ENCODE results near the gene SLC46A3.

The SLC46A3 gene

GRCh38 chr13:28653111-28653510, 65.7 kb downstream of the SLC46A3 start:
- ChIA-PET POLR2A (no interaction called here), CTCF (interaction anchor here (2.0 kb wide), 1 partner anchor 329 kb away, joined by 6 read pairs; no protein-coding TSS in a partner anchor)
- H3K4me3 ChIP-seq (ENCODE audit: low read depth, low read length), result no peak overlapping the region
- TF ChIP-seq CTCF (IDR thresholded peaks at IDR 0.05; ENCODE audit: insufficient read depth, low read length, missing control alignments), result no peak
- no peak for DNase-seq (ENCODE audit: low read depth, low spot score)

GRCh38 chr13:28651810-28652401, 66.9 kb downstream of the SLC46A3 start:
- TF ChIP-seq CTCF (IDR thresholded peaks at IDR 0.05; ENCODE audit: insufficient read depth, low read length, missing control alignments), result no peak
- CTCF ChIA-PET, result interaction anchor here (2.0 kb wide), 1 partner anchor 328 kb away, joined by 6 read pairs; no protein-coding TSS in a partner anchor
- POLR2A ChIA-PET, result no interaction called here
- DNase-seq (ENCODE audit: low read depth, low spot score), result no peak
- no peak overlapping the region for H3K4me3 ChIP-seq (ENCODE audit: low read depth, low read length)

- H3K4me3 ChIP-seq (ENCODE audit: low read depth, low read length), result no peak overlapping the region
- no peak for TF ChIP-seq CTCF (IDR thresholded peaks at IDR 0.05; ENCODE audit: insufficient read depth, low read length, missing control alignments)
- POLR2A ChIA-PET, result no interaction called here
- DNase-seq (ENCODE audit: low read depth, low spot score), result no peak
- CTCF ChIA-PET, result interaction anchor here (1.0 kb wide), 1 partner anchor 10 kb away, joined by 3 read pairs; no protein-coding TSS in a partner anchor
These were observed 68.5 kb downstream of the SLC46A3 start for GRCh38 chr13:28650284-28650683.
